ENCODE measurements around the gene LST1.

The LST1 gene

DNA sequence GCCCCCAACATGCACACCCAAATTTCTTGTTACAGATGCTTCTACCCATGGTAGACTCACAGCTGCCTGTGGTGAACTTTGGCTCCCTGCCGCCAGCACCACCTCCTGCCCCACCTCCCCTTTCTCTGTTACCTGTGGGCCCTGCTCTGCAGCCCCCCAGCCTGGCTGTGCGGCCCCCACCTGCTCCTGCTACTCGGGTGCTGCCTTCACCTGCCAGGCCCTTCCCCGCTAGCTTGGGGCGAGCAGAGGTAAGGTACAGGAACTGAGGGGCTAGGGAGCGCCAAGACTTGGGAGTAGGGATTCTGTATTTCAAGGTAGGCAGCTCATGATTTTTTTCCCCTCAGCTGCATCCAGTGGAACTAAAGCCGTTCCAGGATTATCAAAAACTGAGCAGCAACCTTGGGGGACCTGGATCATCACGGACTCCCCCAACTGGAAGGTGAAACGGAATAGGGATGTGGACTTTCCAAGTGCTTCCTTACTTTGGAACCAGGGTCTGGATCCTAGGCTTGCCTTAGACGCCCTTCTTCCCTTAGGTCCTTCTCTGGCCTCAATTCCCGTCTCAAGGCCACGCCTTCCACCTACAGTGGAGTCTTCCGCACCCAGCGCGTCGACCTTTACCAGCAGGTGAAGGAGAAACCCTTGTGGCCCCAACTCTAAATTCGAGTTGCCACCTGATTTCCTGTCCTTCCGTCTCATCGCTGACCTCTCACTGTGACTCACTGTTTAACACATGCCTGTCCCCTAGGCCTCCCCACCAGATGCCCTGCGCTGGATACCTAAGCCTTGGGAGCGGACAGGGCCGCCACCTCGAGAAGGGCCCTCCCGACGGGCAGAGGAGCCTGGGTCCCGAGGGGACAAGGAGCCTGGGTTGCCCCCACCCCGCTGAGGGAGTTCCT is 50.9 kb downstream of the LST1 start:
- no peak for DNase-seq (ENCODE audit: low read depth, low spot score)
- ChIA-PET CTCF (interaction anchor here (2.6 kb wide), 1 partner anchor 11 kb away, joined by 11 read pairs; no protein-coding TSS in a partner anchor), POLR2A (interaction anchor here (0.6 to 3.1 kb wide), 4 partner anchors 15 to 27 kb away, joined by 3 to 16 read pairs (median 6); partner anchors contain the start of genes BAG6 and PRRC2A)
- H3K4me3 ChIP-seq (ENCODE audit: low read depth, low read length): no peak overlapping the region
- TF ChIP-seq, protein P1, sequence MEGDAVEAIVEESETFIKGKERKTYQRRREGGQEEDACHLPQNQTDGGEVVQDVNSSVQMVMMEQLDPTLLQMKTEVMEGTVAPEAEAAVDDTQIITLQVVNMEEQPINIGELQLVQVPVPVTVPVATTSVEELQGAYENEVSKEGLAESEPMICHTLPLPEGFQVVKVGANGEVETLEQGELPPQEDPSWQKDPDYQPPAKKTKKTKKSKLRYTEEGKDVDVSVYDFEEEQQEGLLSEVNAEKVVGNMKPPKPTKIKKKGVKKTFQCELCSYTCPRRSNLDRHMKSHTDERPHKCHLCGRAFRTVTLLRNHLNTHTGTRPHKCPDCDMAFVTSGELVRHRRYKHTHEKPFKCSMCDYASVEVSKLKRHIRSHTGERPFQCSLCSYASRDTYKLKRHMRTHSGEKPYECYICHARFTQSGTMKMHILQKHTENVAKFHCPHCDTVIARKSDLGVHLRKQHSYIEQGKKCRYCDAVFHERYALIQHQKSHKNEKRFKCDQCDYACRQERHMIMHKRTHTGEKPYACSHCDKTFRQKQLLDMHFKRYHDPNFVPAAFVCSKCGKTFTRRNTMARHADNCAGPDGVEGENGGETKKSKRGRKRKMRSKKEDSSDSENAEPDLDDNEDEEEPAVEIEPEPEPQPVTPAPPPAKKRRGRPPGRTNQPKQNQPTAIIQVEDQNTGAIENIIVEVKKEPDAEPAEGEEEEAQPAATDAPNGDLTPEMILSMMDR (IDR thresholded peaks at IDR 0.05; ENCODE audit: insufficient read depth, low read length, missing control alignments): no peak
